Measurements from ENCODE around the gene BAZ2A.

Gene BAZ2A

GRCh38 chr12:56616925-56617324 is 13.2 kb downstream of the BAZ2A start:
- no peak for TF ChIP-seq CTCF (conservative IDR thresholded peaks at IDR 0.05; ENCODE audit: low read depth)
- ChIA-PET CTCF (interaction anchor here (0.6 to 1.0 kb wide), 2 partner anchors 20 to 23 kb away, joined by 3 to 6 read pairs; no protein-coding TSS in a partner anchor), POLR2A (ENCODE audit: low non-redundant PET) (interaction anchor here (0.6 kb wide), 1 partner anchor 310 kb away, joined by 8 read pairs; no protein-coding TSS in a partner anchor)
- no peak overlapping the region for H3K27ac ChIP-seq
- no peak for DNase-seq (ENCODE audit: low spot score)

GRCh38 chr12:56616244-56616643 is 13.9 kb downstream of the BAZ2A start:
- no peak overlapping the region for H3K27ac ChIP-seq
- ChIA-PET CTCF (interaction anchor here (0.6 to 1.0 kb wide), 3 partner anchors 20 to 100 kb away, joined by 3 to 6 read pairs (median 5); no protein-coding TSS in a partner anchor), POLR2A (ENCODE audit: low non-redundant PET) (interaction anchor here (0.6 kb wide), 1 partner anchor 310 kb away, joined by 8 read pairs; no protein-coding TSS in a partner anchor)
- DNase-seq (ENCODE audit: low spot score) = no peak
- TF ChIP-seq CTCF (conservative IDR thresholded peaks at IDR 0.05; ENCODE audit: low read depth) = no peak

GRCh38 chr12:56614627-56615026 is 15.5 kb downstream of the BAZ2A start:
- no peak for TF ChIP-seq CTCF (conservative IDR thresholded peaks at IDR 0.05; ENCODE audit: low read depth)
- ChIA-PET CTCF (interaction anchor here (0.6 kb wide), 1 partner anchor 22 kb away, joined by 4 read pairs; no protein-coding TSS in a partner anchor), POLR2A (ENCODE audit: low non-redundant PET) (no interaction called here)
- DNase-seq (ENCODE audit: low spot score) = no peak
- H3K27ac ChIP-seq = no peak overlapping the region

- ChIA-PET CTCF (interaction anchor here (0.6 kb wide), 1 partner anchor 1017 kb away, joined by 3 read pairs; no protein-coding TSS in a partner anchor), POLR2A (ENCODE audit: low non-redundant PET) (no interaction called here)
- DNase-seq (ENCODE audit: low spot score) = no peak
- H3K27ac ChIP-seq = no peak overlapping the region
- TF ChIP-seq CTCF (conservative IDR thresholded peaks at IDR 0.05; ENCODE audit: low read depth) = no peak
These were observed 25.8 kb downstream of the BAZ2A start for GRCh38 chr12:56604355-56604754.

GRCh38 chr12:56602239-56602638 is 27.9 kb downstream of the BAZ2A start:
- no peak for TF ChIP-seq CTCF (conservative IDR thresholded peaks at IDR 0.05; ENCODE audit: low read depth)
- POLR2A ChIA-PET (ENCODE audit: low non-redundant PET) = interaction anchor here (1.2 kb wide), 1 partner anchor 32 kb away, joined by 3 read pairs; no protein-coding TSS in a partner anchor
- H3K27ac ChIP-seq = no peak overlapping the region
- CTCF ChIA-PET = interaction anchor here (0.6 kb wide), 1 partner anchor 606 kb away, joined by 4 read pairs; no protein-coding TSS in a partner anchor
- no peak for DNase-seq (ENCODE audit: low spot score)

GRCh38 chr12:56601503-56601902 is 28.6 kb downstream of the BAZ2A start:
- ChIA-PET CTCF (interaction anchor here (0.7 kb wide), 1 partner anchor 35 kb away, joined by 5 read pairs; no protein-coding TSS in a partner anchor), POLR2A (ENCODE audit: low non-redundant PET) (interaction anchor here (0.6 to 1.2 kb wide), 2 partner anchors 32 to 84 kb away, joined by 3 read pairs; no protein-coding TSS in a partner anchor)
- no peak for DNase-seq (ENCODE audit: low spot score)
- TF ChIP-seq CTCF (conservative IDR thresholded peaks at IDR 0.05; ENCODE audit: low read depth) = no peak
- peak overlapping the region; percentile 50 for H3K27ac ChIP-seq

Data from RWPE1 (cell line).